ENCODE results near the gene PHF23.

Gene PHF23

DNA sequence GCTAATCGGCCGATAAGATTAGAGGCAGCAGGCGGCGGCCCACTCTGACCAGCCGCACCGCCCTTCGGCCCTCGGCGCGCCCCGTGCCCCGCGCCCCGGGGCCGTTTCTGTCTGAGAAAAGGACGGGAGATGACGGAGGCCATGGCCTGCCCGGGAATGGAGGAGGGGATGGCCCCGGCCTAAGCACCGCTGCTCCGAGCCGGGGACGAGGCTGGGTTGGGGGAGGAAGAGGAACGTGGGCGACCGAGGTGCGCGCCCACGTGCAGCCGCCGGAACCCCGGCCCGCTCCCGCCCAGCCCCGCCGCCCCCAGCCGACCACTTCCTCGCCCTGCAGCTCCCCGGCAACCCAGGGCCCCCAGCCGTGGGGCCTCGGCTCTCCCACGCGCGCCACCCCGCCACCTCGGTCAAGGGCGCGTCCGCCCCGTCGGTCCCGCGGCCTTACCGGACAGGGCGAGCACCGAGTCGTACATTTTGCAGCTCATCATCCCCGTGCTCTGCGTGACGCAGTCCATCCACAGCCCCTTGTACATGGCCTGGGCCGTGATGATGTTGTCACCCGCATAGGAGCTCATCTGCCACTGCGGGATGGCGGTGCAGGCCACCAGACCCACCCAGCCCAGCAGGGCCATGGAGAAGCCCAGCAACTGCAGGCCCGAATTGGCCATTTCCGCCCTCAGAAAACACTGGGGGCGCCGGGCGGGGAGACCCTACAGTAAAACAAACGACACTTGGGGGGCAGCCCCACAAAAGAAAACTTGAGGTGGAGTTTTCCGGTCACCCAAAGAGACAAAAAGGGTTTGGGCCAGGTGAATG is 22.3 kb upstream of the PHF23 start:
- H3K27ac Mint-ChIP-seq, result peak overlapping the region; percentile 64 to 91
- H3K4me1 Mint-ChIP-seq, result peaks cover 54% of the 10 kb centered on the region
- DNase-seq, result peak in 1 of 2 donors; percentile 55
- H3K27me3 Mint-ChIP-seq, result peaks cover 28% of the 10 kb centered on the region
- peak overlapping the region; percentile 82 to 83 for H3K4me3 Mint-ChIP-seq
- ATAC-seq, result peak; percentile 78
- no peaks in the 10 kb centered on the region for H3K9me3 Mint-ChIP-seq

DNA sequence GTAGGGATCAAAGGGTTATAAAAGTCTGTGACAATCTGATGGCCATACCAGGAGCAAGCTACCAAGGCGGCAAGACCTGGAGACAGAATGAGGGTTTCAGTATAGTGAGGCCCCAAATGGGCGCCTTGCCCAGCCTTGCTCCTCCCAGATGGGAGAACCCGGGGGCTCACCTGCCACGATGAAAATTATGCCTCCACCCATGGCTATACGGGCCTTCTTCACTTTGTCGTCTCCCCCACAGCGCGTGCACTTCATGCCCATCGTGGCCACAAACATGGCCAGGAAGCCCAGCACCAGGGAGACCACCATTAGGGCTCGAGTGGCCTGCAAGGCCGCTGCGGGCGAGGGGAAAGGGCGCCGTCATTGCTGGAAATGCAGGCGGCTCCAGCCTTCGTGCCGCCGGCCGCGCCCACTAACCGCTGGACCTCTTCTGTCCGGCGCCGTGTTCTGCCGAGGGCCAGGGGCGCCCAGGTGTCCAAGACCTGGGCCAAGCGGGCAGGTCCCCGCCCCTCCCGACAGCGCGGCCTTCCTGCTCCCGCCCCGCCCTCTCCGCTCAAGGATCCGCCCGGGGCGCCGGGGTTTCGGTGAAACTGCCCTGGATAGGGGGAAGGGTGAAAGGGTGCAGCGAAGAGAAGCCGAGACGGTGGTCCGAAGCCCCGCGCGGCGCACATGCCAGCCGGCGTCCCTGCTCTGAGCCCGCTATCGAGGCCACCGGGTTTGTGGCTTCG is 21.6 kb upstream of the PHF23 start:
- Mint-ChIP-seq H3K27me3 (peaks cover 28% of the 10 kb centered on the region), H3K4me3 (peak overlapping the region; percentile 76 to 80), H3K27ac (peak overlapping the region; percentile 64 to 91), H3K4me1 (peaks cover 54% of the 10 kb centered on the region), H3K9me3 (no peaks in the 10 kb centered on the region)
- peak in 1 of 2 donors; percentile 62 for DNase-seq
- peak; percentile 77 for ATAC-seq

GRCh38 chr17:7260151-7260550 is 20.9 kb upstream of the PHF23 start:
- DNase-seq (no peak), ATAC-seq (no peak)
- Mint-ChIP-seq H3K27me3 (peaks cover 28% of the 10 kb centered on the region), H3K27ac (peak overlapping the region; percentile 64 to 78), H3K9me3 (no peaks in the 10 kb centered on the region), H3K4me1 (peaks cover 54% of the 10 kb centered on the region), H3K4me3 (peak overlapping the region; percentile 76 to 80)

GRCh38 chr17:7259555-7259889 is 20.3 kb upstream of the PHF23 start:
- ATAC-seq (no peak), DNase-seq (no peak)
- Mint-ChIP-seq H3K9me3 (no peaks in the 10 kb centered on the region), H3K27ac (peak overlapping the region in 1 of 2 donors; percentile 81), H3K4me1 (peaks cover 59% of the 10 kb centered on the region), H3K4me3 (peak overlapping the region in 1 of 2 donors; percentile 25), H3K27me3 (peaks cover 28% of the 10 kb centered on the region)

GRCh38 chr17:7258731-7259554 is 19.7 kb upstream of the PHF23 start:
- Mint-ChIP-seq H3K4me1 (peaks cover 62% of the 10 kb centered on the region), H3K9me3 (no peaks in the 10 kb centered on the region), H3K27ac (peak overlapping the region in 1 of 2 donors; percentile 68), H3K4me3 (peak overlapping the region in 1 of 2 donors; percentile 25), H3K27me3 (peaks cover 23% of the 10 kb centered on the region)
- DNase-seq, result no peak
- no peak for ATAC-seq

GRCh38 chr17:7256766-7257456 is 17.7 kb upstream of the PHF23 start:
- Mint-ChIP-seq H3K4me1 (peaks cover 60% of the 10 kb centered on the region), H3K9me3 (no peaks in the 10 kb centered on the region), H3K4me3 (no peak overlapping the region), H3K27ac (no peak overlapping the region), H3K27me3 (peaks cover 3% of the 10 kb centered on the region)
- DNase-seq (no peak), ATAC-seq (no peak)

DNA sequence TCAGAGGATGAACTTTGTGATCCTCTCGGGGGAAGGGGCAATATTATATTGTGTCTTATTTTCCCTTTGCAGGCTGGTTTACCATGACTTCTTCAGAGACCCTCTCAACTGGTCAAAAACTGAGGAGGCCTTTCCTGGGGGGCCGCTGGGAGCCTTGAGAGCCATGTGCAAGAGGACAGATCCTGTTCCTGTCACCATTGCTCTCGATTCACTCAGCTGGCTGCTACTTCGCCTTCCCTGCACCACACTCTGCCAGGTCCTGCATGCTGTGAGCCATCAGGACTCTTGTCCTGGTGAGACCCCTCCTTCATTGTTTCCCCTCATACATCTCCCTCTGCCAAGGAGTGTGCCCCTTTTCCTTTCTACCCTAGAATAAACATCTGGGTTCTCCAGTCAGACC is 15.3 kb upstream of the PHF23 start:
- peak overlapping the region; percentile 14 to 79 for H3K27ac Mint-ChIP-seq

DNA sequence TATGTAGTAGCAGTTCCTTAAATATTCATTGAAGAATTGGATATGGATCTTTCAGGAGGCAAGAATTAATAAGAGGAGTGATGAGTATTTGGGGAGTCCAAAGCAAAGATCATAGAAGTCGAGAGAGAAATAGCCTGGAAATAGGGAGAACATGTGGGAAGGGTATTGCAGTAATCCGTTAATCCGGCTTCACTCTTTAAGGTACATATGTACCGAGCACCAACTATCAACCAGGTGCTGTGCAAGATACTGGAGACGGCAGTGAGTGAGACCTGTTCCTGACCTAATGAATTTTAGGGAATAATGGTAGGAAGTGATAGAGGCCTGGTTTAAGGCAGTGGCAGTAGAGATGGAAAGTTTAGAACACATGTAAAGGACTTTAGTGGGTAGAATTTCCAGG is 13.8 kb upstream of the PHF23 start:
- no peaks in the 10 kb centered on the region for H3K27me3 Mint-ChIP-seq

More for the DNA sequence above, 15.3 kb upstream of the PHF23 start:
- DNase-seq, result no peak
- Mint-ChIP-seq H3K27me3 (no peaks in the 10 kb centered on the region), H3K9me3 (no peaks in the 10 kb centered on the region), H3K4me1 (peaks cover 52% of the 10 kb centered on the region), H3K4me3 (peak overlapping the region in 1 of 2 donors; percentile 43)
- ATAC-seq, result no peak

GRCh38 chr17:7252176-7253043 is 13.2 kb upstream of the PHF23 start, which contains the start of gene ELP5:
Gene ELP5, plus strand, starts transcription at chr17:7252215. Its CDS starts 336 bp downstream, at chr17:7252551.
- H3K4me3 Mint-ChIP-seq, result peak within 1 kb of the TSS; percentile 94 to 99
- H3K4me1 Mint-ChIP-seq, result peaks cover 51% of the 10 kb centered on the region
- ATAC-seq, result peak; percentile 79
- H3K27ac Mint-ChIP-seq, result peak within 1 kb of the TSS; percentile 98 to 100
- DNase-seq, result peak; percentile 92 to 93
- H3K9me3 Mint-ChIP-seq, result no peaks in the 10 kb centered on the region
- H3K27me3 Mint-ChIP-seq, result no peaks in the 10 kb centered on the region

More for the DNA sequence above, 13.8 kb upstream of the PHF23 start:
- Mint-ChIP-seq H3K4me1 (peaks cover 51% of the 10 kb centered on the region), H3K4me3 (peak overlapping the region; percentile 94 to 99), H3K9me3 (no peaks in the 10 kb centered on the region), H3K27ac (peak overlapping the region; percentile 98 to 100)
- no peak for ATAC-seq
- DNase-seq, result no peak

GRCh38 chr17:7251661-7252175 is 12.5 kb upstream of the PHF23 start, which contains the start of gene CTDNEP1:
Gene CTDNEP1, minus strand, starts transcription at chr17:7251734. Its CDS starts 438 bp downstream, at chr17:7251296.
- DNase-seq, result peak; percentile 99 to 100
- Mint-ChIP-seq H3K27ac (peak within 1 kb of the TSS; percentile 98 to 100), H3K27me3 (no peaks in the 10 kb centered on the region), H3K9me3 (no peaks in the 10 kb centered on the region), H3K4me1 (peaks cover 54% of the 10 kb centered on the region), H3K4me3 (peak within 1 kb of the TSS; percentile 94 to 99)
- ATAC-seq, result peak; percentile 96

DNA sequence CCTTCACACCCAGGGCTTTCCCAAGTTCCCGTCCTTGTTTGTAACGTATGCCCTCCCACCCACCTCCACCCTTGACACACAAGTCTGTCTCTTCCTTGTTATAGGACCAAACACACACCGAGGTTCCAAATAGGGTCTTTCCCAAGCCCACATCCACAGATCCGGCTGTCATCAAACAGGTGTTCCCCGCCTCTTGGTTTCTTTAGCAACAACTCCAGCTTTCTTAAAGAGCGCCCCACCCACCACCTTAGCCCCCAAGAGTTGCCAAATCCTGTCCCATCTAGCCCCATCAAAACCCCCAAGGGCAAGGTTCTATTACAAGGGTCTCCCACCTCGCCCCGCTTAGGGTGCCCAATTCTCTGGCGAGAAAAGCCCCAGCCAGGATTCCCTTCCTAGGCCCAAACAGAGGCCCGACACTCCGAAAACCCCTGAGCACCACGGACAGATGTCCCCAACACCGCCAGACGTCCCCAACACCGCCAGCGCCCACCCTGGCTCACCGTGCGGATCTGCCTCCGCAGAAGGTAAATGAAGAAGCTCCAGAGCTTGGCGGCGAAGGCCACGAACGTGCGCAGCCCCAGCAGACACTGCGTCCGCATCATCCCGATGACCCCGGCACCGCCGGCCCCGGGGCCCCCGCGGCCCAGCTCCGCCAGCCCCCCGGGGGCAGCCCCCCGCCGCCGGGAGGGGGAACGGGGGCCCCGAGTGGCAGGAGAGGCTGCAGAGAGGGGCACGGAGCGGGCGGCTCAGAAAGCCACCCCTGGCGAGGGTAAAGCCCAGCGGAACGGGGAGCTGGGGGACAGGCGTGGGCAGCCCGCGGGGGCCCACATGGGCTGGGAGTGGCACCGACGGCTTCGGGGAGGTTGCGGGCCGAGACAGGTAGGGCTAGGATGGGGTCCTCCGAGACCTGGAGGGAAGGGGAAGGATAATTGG is 11.7 kb upstream of the PHF23 start:
- Mint-ChIP-seq H3K27me3 (no peaks in the 10 kb centered on the region), H3K27ac (peak overlapping the region; percentile 97 to 98), H3K9me3 (no peaks in the 10 kb centered on the region), H3K4me1 (peaks cover 60% of the 10 kb centered on the region), H3K4me3 (peak overlapping the region; percentile 94 to 99)
- DNase-seq (no peak), ATAC-seq (peak; percentile 27)

- peaks cover 58% of the 10 kb centered on the region for H3K4me1 Mint-ChIP-seq
Measured at GRCh38 chr17:7249830-7250229, 10.6 kb upstream of the PHF23 start.

GRCh38 chr17:7249214-7249613 is 10.0 kb upstream of the PHF23 start:
- no peak for DNase-seq
- Mint-ChIP-seq H3K27ac (peak overlapping the region in 1 of 2 donors; percentile 91), H3K9me3 (no peaks in the 10 kb centered on the region), H3K27me3 (no peaks in the 10 kb centered on the region), H3K4me1 (peaks cover 52% of the 10 kb centered on the region), H3K4me3 (peak overlapping the region; percentile 66 to 80)
- no peak for ATAC-seq

More at GRCh38 chr17:7249830-7250229, 10.6 kb upstream of the PHF23 start:
- Mint-ChIP-seq H3K27ac (peak overlapping the region in 1 of 2 donors; percentile 91), H3K4me3 (peak overlapping the region; percentile 94 to 99), H3K9me3 (no peaks in the 10 kb centered on the region), H3K27me3 (no peaks in the 10 kb centered on the region)
- no peak for DNase-seq
- ATAC-seq, result no peak
